ENCODE measurements around the gene SEPTIN11.
A peak's percentile ranks its signal among the peaks of the same experiment; 100 is the strongest.

Gene SEPTIN11
- total RNA-seq = 34.8 to 83.5 reads per million in 2 experiments

DNA sequence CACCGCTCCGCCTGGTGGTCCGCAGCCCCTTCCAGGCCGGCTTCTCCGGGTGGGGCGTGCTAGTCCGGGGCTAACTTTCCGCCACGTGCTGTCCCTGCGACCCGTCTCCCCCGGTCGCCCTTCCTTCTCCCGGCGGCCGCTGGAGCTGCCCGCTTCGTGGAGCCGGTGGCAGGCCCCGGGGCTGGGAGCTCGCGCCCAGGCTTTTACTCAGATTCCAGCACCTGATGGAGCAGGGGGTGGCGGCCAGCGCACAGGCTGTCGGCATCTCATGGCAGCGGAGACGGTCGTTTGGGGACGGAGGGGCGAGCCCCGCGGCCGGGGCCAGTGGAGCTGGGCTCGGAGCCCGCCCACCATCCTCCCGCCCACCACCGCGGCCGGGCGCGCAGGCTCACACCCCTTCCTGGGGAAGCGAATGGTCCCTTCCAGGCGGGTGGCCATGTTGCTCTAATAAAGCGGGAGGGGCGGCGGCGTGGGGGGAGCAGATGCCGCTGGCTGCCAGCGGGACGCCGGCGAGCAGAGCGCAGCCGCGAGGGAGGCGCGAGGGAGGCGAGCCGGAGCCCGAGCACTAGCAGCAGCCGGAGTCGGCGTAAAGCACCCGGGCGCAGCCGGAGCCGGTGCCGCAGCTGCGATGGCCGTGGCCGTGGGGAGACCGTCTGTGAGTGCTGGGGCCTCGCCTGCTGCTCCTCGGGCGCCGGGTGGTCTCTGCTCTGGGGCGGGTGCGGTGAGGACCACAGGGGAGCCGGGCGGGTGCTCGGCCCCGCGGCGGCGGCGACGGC, at the start of gene SEPTIN11:
Gene SEPTIN11 (plus strand): TSS at position 477 of the 776 bp plus-strand sequence. CDS start 152 bp downstream, at position 629.
- peak; percentile 72 for DNase-seq (ENCODE audit: low read depth)

GRCh38 chr4:76902233-76902890, 47.2 kb upstream of the SEPTIN11 start:
- no peak for DNase-seq (ENCODE audit: low read depth)

DNA sequence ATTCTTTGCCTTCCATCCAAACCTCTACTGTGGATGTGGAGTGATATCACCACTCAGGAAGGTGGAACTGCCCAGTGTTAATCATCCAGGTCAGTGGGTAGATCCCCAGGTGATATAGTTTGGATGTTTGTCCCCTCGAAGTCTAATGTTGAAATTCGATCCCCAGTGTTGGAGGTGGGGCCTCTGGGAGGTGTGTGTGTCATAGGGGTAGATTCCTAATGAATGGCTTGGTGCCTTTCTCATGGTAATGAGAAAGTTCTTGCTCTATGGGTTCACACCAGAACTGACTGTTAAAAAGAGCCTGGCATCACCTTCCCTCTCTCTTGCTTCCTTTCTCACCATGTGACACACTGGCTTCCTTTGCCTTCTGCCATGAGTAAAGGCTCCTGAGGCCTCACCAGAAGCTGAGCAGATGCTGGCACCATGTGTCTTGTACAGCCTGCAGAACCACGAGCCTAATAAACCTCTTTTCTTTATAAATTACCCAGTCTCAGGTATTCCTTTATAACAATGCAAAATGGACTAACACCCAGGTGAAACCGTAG, 44.8 kb upstream of the SEPTIN11 start:
- no peak for DNase-seq (ENCODE audit: low read depth)

DNA sequence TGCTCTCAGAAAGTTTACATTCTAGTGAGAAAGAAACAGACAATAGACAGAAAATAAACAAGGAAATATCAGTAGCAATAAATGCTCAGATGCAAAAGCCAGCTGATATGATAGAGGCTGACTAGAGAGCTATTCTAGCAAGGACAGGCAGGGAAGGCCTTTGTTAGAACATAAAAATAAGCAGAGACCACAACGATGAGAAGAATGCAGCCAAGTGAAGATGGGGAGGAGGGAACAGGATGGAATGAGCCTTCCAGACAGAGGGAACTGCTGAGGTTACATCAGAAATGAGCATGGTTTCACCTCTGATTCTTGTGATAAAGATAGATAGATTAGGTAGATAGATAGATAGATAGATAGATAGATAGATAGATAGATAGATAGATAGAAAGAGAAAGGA, 44.0 kb upstream of the SEPTIN11 start:
- no peak for DNase-seq (ENCODE audit: low read depth)

GRCh38 chr4:76909711-76910110, 39.8 kb upstream of the SEPTIN11 start:
- no peak for DNase-seq (ENCODE audit: low read depth)

DNA sequence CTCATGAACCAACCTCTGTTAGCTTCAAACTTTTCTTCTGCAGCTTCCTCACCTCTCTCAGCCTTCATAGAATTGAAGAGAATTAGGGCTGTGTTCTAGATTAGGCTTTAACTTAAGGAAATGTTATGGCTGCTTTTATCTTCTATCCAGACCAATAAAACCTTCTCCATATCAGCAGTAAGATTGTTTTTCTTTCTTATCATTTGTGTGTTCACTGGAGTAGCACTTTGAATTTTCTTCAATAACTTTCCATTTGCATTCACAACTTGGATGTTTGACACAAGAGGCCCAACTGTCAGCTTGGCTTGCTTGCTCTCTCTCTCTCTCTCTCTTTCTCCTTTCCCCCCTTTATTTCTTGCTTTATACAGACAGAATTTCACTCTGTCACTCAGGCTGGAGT, 28.8 kb upstream of the SEPTIN11 start:
- no peak for DNase-seq (ENCODE audit: low read depth)

GRCh38 chr4:76923619-76924357, 25.8 kb upstream of the SEPTIN11 start:
- DNase-seq (ENCODE audit: low read depth) = no peak

GRCh38 chr4:76926841-76927240, 22.7 kb upstream of the SEPTIN11 start:
- no peak for DNase-seq (ENCODE audit: low read depth)

DNA sequence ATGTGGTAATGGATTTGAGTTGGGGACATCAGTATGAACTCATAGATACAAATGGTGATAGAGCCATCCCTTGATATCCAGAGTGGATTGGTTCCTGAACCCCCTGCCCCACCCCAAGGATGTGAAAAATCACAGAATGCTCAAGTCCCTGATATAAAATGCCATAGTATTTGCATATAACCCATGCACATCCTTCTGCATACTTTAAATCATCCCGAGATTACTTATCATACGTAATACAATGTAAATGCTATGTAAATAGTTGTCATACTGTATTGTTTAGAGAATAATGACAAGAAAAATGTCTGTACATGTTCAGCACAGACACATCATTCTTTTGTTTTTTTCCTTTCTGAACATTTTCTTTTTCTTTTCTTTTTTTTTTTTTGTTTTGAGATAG, 18.9 kb upstream of the SEPTIN11 start:
- no peak for DNase-seq (ENCODE audit: low read depth)

- no peak for DNase-seq (ENCODE audit: low read depth)
Observed at GRCh38 chr4:76931087-76931486, 18.5 kb upstream of the SEPTIN11 start.

- DNase-seq (ENCODE audit: low read depth) = no peak
Observed at GRCh38 chr4:76931576-76932276, 17.8 kb upstream of the SEPTIN11 start.

GRCh38 chr4:76939184-76939583, 10.4 kb upstream of the SEPTIN11 start:
- no peak for DNase-seq (ENCODE audit: low read depth)

- no peak for DNase-seq (ENCODE audit: low read depth)
Observed at GRCh38 chr4:76943129-76943620, 6.4 kb upstream of the SEPTIN11 start.

GRCh38 chr4:76943790-76944189, 5.8 kb upstream of the SEPTIN11 start:
- DNase-seq (ENCODE audit: low read depth) = no peak

DNA sequence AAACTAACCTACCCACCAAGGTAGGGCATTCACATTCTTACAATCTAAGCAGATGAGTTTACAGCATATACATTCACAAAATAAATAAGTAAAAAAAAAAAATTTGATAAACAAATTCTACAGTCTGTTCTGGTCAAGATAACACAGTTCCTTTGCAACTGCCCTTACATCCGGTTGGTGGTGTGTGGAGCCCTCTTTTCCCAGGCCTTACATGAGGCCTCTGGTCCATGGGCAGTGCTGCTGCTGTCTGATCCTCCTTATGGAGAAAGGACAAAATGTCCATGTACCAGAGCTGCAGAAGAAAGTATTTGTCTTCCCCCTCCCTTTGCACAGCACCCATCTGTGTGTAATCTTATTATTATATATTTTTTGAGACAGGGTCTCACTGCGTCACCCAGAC, 2.2 kb upstream of the SEPTIN11 start:
- DNase-seq (ENCODE audit: low read depth) = no peak

DNA sequence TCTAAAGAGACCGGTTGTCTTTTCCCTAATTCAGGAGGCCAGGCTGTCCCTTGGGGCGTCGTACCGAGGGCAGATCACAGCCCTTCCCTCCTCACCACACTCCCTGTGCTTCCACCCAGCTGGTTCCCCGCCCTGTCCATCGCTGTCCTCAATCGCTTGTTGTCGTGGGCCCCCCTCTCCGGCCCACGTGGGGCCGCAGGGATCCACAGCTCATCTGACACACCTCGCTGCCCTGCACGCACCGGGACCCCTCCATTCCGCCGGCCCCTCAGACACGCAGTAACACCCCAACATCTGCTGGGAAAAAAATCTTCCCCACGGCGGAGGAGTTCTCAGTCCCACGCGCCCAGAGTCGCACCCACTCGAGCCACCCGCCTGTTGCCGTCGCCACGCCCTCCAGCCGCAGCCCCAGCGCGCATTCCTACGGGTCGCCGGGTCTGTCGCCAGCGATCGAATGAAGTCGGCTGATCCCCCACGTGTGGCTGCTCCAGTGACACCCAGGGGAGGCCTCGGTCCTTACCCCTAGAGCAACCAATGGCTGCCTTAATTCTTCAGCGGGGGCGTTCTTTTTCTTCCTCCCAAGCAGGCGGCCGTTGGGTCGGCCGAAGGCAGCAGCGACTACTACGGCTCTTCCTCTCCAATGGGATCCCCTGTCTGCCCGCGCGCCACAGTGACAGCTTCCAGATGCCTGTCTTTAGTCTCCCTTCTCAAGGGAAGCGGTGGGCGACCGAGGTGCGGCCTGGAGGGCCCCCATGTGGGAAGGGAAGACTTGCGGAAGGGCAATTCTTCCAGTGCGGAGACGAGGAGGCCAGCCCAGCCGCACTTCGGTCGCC, 893 bp upstream of the SEPTIN11 start:
- peak; percentile 52 for DNase-seq (ENCODE audit: low read depth)

- peak; percentile 12 for DNase-seq (ENCODE audit: low read depth)
Observed at GRCh38 chr4:76950052-76950955, 752 bp downstream of the SEPTIN11 start.

GRCh38 chr4:76950956-76951671, 1.6 kb downstream of the SEPTIN11 start:
- no peak for DNase-seq (ENCODE audit: low read depth)

DNA sequence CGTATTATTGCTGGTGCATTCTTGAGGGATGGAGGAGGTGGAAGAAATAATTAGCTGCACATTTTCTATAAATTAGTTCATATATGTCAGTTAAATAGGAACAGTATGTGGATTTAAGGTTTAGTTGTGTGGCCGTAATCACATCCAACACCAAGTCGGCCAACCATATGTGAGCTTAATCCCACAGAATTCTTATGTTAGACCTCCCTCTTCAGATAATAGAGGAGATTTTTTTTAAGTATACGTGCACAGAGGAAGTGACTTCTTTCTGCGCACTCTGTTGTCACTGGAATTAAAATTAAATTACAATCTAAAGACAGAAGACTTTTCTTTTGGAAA, 2.1 kb downstream of the SEPTIN11 start:
- no peak for DNase-seq (ENCODE audit: low read depth)
